ENCODE measurements around the gene TMEM263.
"Not testable (repeated sequence)": the region's sequence is repeated elsewhere in the genome, so short reads cannot be mapped to it uniquely, and the experiment has no call there.

TMEM263 gene

DNA sequence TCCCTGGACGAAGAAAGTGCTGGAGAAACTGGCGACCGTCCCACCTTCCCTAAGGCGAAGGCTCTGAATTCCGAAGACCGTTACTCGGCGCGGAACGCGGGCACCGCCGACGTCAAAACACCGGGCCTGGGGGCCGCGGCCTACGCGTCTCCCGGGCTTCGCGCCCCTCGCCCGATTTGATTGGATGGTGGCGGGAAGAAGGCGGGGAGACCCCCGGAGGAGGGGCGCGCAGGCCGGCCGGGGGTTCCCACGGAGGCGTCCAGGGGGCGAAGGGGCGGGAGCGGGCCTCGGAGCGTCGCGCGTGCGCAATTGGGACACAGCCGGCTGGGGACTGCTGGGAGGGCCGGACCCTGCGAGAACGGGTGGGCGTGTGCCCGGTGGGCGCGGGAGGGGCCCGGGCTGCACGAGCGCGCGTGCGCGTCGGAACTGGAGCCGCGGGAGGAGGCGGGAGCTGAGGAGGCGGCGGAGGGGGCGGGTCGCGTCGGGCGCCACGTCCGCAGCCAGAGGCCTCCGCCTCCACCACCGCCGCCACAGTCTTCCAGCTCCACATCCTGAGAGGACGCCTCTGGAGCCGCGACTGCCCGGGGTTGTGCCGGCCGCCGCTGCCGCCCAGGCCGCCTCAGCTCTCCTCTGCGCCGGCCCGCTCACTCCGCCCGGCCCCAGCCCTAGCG is at the start of gene TMEM263:
Gene TMEM263 (plus strand): TSS at position 531 of the 671 bp plus-strand sequence. CDS start 11,210 bp downstream, outside the sequence.
- peak in 55 of 56 donors; percentile 48 to 92 (median 83) for DNase-seq

DNA sequence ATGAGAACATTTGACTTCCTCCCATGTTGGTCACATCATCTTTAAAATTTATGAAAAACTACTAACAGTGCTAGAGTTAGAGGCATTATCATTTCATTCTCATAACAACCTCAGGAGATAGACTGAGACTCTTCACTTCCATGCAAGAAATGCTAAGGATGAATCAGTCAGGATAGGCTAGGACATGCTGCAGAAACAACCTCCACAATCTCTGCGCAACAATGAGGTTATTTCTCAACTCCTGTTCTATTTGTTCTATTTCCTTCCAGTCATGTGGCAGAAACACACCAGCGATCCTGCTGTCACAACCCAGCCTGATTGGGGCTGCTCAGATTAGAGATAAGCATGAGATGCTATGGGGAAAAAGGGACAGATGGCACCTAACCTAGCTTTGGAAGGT is 49.0 kb upstream of the TMEM263 start:
- no peak for DNase-seq

- no peak for DNase-seq
Measured at GRCh38 chr12:106907411-106907810, 48.3 kb upstream of the TMEM263 start.

DNA sequence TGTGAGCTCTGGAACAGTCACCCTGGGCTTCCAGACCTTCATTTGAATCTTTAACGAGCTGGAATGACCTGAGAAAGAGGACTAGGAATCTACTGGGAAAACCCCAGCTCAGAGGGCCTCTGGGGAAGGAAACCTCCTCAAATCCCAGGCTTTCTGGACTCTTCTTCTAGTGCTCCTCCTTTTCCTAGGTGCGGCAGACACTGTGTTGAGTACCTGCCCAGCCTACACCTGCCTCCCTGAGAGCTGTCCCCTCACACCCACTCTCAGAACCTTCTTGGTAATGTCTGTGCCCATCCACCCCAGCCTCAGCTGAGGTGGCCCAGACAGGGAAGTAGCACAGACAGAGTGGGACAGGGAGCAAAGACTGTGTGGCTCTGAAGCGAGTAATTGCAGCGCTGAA is 47.9 kb upstream of the TMEM263 start:
- DNase-seq: no peak

- DNase-seq: no peak
Measured at GRCh38 chr12:106908561-106908960, 47.1 kb upstream of the TMEM263 start.

GRCh38 chr12:106910202-106910601 is 45.5 kb upstream of the TMEM263 start:
- no peak for DNase-seq

- no peak for DNase-seq
Measured at GRCh38 chr12:106911581-106911980, 44.1 kb upstream of the TMEM263 start.

GRCh38 chr12:106913456-106913855 is 42.3 kb upstream of the TMEM263 start:
- no peak for DNase-seq

DNA sequence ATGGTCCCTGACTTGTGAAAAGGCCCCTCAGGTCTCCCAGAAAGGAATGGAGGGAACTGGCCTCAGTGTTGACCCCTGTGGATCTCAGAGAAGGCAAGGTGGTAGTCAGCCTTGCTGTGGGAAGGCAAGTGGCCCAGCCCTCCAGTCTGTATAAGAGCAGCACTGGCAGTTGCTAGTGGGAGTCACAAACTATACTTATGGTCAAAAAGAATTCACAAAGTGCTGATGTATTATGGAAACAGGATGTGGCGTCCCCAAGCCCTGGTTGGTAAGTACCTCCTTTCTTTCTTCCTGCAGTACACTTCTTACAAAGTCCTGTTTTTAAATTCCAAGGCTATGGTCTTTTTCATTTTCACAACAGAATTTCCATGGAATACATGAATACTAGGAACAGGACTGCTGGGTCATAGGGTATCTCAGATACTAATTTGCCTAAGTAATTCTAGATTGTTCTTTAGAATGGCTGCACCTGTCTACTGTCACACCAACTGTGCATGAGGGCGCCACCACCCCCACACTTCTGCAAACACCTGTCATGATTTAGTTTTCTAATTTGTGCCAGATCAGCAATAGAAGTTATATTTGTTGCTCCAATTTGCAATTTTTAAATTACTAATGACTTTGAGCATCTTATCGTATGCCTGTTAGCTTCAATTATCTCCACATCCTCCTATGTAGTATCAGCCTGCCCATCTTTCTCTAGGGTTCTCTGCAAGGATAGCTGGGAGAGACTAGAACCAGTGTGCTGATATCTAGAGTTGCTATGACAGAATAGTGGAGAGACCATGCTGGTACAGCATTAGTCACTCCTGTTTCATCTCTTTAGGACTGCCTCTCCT is 40.7 kb upstream of the TMEM263 start:
- DNase-seq: peak in 1 of 56 donors; percentile 6

DNA sequence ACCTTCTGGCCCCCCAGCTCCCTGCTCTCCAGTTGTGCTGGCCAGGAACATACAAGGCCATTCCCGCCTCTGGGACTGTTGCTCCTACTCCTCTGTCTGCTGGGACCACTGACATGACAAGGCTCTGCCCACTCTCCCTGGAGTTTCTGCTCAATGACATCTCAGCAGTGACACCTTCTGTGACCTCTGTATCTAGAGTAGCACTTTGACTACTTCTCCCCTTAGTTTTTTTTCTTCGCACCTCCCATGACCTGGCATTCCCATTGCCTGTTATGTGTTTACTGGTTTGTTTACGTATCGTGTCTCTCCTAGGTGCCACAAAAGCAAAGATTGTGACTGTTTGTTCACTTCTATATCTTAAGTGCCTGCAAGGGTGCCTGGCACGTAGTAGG is 40.1 kb upstream of the TMEM263 start:
- DNase-seq: no peak

GRCh38 chr12:106917503-106917902 is 38.2 kb upstream of the TMEM263 start:
- DNase-seq: no peak

DNA sequence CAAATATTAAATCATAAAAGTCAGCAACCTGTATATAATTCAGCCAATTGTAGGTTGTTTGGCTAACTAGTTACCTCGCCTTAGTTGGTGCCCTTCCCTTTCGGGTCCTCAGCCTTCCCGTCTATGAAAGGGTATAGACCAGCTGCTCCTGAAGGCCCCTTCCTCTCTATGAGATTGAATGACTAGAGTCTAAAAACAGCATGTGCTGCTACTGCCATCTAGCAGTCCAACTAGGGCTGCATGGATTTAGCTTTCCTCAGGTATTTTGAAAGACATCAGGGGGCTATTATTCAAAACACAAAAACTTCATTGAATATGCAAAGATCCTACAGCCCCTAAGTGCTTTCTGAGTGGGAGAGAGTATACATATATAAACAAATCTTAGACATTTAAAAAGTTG is 37.0 kb upstream of the TMEM263 start:
- DNase-seq: peak in 3 of 56 donors; percentile 2 to 11 (median 7)

DNA sequence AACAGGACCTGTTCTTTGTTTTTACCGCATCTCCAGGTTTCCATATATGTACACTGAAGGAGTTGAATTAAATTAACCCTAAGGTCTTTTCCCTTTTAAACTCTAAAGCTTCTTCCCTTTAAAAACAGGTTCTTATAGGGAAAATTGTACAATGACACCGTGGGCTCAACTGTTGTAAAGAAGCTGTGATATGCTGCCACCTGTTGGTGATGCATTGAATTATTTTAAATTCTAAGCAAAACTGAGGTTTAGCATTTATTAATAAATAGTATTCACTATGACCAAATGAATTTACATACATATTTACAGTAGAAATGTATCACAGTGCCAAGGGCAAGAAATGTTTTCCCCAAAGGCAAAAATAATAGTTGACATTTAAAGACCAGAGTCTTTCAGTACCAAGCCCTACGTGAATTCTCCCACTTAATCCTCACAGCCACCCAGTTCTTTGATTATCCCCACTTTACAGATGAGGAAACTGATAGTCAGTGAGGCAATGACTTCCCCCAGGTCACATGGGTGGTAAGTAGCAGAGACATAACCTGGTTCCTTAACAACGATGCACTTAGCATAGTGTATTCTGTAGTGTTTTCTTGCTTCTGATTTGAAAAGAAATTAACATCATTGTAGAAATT is 35.7 kb upstream of the TMEM263 start:
- peak in 2 of 56 donors; percentile 4 to 17 for DNase-seq

GRCh38 chr12:106921976-106922375 is 33.7 kb upstream of the TMEM263 start:
- DNase-seq: not testable (repeated sequence)

- not testable (repeated sequence) for DNase-seq
Measured at GRCh38 chr12:106923594-106923993, 32.1 kb upstream of the TMEM263 start.

DNA sequence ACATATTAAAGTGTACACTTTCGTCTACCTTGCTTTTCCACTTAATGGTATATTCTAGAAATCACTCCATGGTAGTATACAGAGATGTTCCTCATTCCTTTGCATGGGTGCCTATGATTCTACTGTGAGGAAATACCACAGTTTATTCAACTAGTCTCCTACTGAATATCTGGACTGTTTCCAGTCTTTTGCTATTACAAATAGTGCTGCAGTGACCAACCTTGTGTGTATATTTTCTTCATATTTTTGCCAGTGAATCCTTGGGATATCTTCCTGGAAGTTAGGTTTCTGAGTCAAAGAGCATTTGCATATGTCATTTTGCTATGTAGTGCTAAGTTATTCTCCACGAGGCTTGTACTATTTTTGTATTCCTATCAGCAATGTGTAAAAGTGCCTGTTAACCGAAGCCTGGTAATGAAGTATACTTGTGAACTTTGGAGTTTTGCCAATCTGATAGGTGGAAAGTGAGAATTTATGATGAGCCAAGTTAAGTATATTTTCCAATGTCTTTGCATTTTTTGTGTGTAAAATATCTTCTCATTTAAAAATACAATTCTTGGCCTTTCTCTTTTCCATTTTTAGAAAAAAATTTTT is 31.3 kb upstream of the TMEM263 start:
- DNase-seq: no peak

DNA sequence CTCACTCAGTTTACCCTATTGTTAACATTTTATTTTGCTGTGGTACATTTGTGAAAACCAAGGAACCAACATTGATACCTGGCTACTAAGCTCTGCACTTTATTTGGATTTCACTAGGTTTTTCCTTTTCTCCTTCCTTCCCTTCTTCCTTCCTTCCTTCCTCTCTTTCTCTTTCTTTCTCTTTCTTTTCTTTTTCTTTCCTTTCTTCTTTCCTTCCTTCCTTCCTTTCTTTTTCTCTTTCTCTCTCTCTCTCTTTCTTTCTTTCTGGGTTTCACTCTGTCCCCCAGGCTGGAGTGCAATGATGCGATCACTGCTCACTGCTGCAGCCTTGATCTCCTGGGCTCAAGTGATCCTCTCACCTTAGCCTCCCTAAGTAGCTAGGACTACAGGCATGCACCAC is 29.1 kb upstream of the TMEM263 start:
- DNase-seq: no peak

GRCh38 chr12:106934277-106934676 is 21.4 kb upstream of the TMEM263 start:
- no peak for DNase-seq

GRCh38 chr12:106941481-106942156 is 14.1 kb upstream of the TMEM263 start:
- DNase-seq: no peak

DNA sequence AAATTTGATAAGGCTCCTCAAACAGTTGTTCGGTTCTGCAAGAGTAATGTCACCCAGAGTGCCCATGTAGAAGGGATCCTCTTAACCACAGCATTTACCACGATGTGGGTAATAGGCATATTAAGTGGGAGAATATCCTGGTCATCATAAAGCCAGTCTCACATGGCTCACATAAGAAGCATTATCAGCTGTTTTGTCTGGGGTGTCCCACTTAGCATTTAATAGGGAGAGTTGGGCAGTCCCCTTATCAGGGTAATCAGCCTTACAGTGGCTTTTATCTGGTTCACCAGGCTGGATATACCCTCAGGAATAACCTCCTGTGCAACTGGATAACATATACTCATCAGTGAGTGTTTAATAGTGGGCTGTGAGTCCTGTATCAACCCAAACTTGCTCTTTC is 12.9 kb upstream of the TMEM263 start:
- no peak for DNase-seq

- DNase-seq: no peak
Measured at GRCh38 chr12:106945261-106945851, 10.4 kb upstream of the TMEM263 start.

Data from nucleus accumbens (tissue), 56 donors.